Activated CD4-positive, alpha-beta T cell treated with anti-CD3 and anti-CD28 coated beads, Interleukin-10, Interleukin-2, amounts not matched to agents 100 ng/mL and 50 ng/mL, durations not matched to agents 16 hours and 8 hours (primary cell): ENCODE measurements around the gene SLC34A2.

Experiments used
- DNase-seq: peaks from one replicate; pipeline ENCODE4 v3.0.0-alpha.2; 2020

Gene SLC34A2

DNA sequence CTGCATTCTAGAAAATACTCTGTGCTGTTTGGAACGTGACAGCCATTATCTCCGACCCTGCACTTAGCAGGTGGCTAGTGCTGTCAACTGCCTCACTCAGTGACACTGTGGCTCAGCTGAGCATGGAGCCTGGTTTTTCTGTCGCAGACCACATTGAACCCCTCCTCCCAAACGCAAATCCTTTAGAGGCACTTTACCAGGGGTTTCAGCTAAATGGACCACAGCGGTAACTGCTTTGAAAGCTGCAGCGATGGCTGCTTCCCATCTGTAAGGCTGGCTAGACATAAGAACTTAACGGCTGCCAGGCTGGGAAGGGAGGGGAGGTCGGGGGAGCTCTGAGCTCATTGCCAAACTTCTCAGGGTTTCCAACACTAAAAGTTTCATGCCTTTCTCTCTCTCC is 8.1 kb downstream of the SLC34A2 start:
- no peak for DNase-seq

- no peak for DNase-seq
Measured at GRCh38 chr4:25666031-25666630, 10.5 kb downstream of the SLC34A2 start.

GRCh38 chr4:25667931-25668557 is 12.4 kb downstream of the SLC34A2 start:
- no peak for DNase-seq

DNA sequence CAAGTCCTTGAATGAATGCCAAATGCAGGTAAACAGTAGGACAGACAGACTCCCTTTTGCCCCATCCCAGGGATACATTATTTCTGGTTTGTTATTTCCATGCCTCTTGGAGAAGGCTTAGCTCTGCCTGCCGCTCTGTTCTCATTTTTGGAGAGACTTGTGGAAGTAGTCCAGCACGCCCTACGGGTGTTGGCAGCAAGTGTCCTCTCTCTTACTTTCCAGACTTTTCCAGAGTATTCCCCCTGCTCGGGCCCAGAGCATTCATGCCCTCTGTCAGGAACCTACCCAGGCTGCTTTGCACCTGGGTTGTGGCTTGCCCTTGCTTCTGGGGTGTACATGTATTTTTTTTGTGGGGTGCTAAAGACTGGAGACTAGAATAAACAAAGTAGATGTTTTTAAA is 15.3 kb downstream of the SLC34A2 start:
- DNase-seq = no peak

GRCh38 chr4:25672756-25673155 is 17.1 kb downstream of the SLC34A2 start:
- DNase-seq = no peak

GRCh38 chr4:25674386-25674785 is 18.7 kb downstream of the SLC34A2 start:
- no peak for DNase-seq

GRCh38 chr4:25676221-25676620 is 20.6 kb downstream of the SLC34A2 start:
- no peak for DNase-seq

- no peak for DNase-seq
Measured at GRCh38 chr4:25677157-25677556, 21.5 kb downstream of the SLC34A2 start.

GRCh38 chr4:25677943-25678342 is 22.3 kb downstream of the SLC34A2 start:
- no peak for DNase-seq

DNA sequence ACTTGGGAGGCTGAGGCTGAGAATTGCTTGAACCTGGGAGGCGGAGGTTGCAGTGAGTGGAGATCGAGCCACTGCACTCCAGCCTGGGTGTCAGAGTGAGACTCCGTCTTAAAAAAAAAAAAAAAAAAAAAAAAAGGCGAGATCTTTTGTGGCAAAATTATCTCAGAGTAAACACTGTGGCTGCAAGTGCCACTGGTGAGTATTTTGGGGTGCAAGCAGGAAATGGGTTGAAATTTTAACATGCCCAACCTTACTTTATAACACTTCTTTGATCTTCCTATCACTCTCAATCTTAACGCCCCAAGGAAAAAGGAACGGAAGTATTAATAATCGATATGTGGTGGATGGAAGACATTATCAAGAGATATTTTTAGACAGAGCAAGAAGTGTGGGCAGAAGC is 32.1 kb downstream of the SLC34A2 start:
- DNase-seq = no peak

- DNase-seq = no peak
Measured at GRCh38 chr4:25694466-25694865, 38.8 kb downstream of the SLC34A2 start.

GRCh38 chr4:25696409-25696808 is 40.8 kb downstream of the SLC34A2 start:
- no peak for DNase-seq

DNA sequence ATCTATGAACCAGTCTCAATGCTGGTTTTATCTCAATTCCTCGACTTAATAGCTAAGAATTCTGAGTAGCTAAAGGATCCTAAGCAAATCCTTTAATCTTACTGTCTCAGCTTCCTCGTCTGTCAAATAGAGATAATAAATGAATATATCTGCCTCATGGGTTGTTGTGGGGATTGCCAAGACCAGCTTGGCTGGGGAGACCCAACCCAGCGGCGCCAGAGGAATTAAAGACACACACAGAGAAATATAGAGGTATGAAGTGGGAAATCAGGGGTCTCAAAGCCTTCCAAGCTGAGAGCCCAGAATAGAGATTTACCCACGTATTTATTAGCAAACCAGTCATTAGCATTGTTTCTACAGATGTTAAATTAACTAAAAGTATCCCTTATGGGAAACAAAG is 41.9 kb downstream of the SLC34A2 start:
- no peak for DNase-seq

- no peak for DNase-seq
Measured at GRCh38 chr4:25700661-25701060, 45.0 kb downstream of the SLC34A2 start.

- DNase-seq = no peak
Measured at GRCh38 chr4:25702848-25703247, 47.2 kb downstream of the SLC34A2 start.

DNA sequence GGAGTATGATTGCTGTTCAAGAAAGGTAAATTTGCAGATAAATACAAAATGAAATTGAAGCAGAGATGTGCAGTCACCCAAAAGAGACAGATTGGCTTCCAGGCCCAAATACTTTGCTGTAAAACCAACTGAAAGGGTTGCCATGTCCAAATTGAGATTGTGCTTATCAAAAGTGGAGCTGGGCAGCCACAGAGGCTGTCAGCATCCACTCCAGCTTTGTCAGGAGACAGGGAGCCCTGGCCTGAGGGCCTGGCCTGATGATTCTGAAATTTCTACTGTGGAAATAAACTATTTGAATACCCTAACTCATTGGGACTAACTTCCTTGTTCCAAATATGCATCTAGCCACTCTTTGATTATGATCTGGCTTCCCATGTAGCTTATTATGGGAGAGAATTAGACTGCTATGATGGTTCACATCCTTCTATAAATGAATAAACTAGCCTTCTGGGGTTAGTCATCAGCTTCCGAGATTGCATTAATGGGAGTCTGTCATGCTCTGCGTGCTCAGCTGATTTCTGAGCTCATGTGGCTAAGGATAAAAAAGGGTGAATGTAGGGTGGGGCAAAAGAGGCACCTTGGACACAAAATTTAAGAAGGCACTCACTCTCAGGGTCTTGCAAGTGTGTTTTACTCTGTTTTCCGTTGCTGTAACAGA is 48.2 kb downstream of the SLC34A2 start:
- DNase-seq = no peak

GRCh38 chr4:25704516-25704915 is 48.9 kb downstream of the SLC34A2 start:
- no peak for DNase-seq

DNA sequence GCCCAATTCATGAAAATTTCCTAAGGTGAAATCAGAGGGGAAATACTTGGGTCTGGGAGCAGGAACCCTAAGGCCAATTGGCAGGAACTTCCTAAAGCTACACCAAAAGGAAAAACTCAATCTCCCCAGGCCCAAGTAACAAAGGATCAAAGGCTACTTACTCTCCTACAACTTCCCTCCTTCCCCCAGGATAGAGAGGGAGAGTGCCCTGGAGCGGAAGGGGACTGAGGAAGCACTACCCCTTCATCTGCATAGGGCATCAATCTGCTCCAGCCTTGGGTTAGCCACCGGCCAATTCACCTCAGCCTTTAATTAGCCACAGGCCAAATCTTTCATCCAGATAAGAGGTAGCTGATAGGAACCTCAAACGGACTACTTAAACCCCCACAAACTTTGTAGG is 55.0 kb downstream of the SLC34A2 start:
- no peak for DNase-seq

- no peak for DNase-seq
Measured at GRCh38 chr4:25712611-25713010, 57.0 kb downstream of the SLC34A2 start.

GRCh38 chr4:25713812-25714211 is 58.2 kb downstream of the SLC34A2 start:
- DNase-seq = no peak

DNA sequence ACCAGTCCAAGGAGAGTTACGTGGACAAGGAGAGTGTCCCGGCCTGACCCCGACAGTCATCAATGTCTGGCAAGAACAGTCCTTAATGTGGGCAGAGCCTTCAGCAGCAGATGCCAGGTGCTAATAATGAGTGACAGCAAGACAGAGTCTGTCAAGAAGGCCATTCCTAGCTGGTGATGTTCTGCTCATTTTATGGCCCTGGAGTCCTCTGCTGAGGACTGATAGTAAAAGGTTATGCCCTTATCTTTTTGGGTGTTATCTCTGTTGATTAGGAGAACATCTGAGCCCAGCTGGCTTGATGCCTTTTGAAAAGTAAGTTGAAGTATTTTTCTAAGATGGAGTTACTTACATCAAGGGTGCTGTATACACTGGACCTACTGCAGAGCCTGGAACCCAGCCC is 67.3 kb downstream of the SLC34A2 start:
- no peak for DNase-seq

DNA sequence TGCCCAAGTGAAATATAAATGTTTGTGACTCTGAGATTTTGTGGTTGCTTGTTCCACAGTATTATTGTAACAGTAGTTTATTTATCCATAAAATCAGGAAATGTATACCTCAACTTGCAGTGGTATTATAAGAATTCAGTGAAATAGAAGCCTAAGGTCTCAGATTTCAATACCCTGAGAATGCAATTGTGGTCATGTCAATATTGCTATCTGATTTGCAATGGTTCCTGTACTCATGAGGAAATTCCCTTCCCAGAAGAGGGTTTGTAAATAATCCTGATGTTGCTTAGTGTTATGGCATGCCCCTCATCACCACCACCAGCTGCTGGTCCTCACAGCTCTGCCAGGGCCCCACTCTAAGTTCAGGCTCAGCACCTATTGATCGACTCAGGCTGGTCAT is 67.8 kb downstream of the SLC34A2 start:
- DNase-seq = no peak

- no peak for DNase-seq
Measured at GRCh38 chr4:25725870-25726269, 70.2 kb downstream of the SLC34A2 start.

DNA sequence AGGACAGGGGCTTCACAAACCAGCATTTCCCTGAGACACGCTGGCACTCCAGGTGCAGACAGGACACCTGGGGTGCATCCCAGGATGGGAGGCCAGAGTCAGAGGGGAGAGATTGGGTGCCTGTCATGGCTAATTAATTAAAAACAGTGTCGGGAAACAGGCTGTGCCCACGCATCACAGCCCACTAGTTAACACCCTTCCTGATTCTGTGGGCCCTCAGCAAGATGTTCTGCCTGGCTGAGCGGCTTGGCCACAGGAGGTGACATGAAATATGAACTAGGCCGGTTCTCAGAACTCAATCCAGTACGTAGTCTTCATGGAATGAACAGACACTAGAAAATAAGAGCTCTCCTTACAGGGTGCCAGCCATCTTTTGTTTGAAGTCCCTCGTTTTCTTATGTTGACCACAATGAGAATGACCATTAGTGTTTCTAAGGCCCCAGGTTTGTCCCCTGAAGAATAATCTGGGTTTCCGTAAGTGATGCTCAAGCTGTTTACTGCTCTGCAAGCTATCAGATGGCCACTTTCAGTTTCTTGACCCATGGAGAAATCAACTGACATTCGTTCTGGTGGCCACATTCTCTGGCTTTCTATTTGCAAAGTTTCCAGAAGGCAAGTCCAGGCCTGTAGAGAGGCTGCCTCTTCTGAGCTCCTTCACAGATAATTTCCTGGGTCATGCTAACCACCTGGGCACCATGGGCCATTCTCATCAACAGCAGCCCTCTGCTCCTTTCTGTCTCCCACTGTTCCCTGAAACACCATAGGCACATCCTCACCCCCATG is 72.3 kb downstream of the SLC34A2 start:
- DNase-seq = no peak
